BE2C (cell line): ENCODE measurements around the gene ZFP62.
A peak's percentile ranks its signal among the peaks of the same experiment; 100 is the strongest.

ENCODE experiments used
- DNase-seq: peaks from one replicate; pipeline ENCODE4 v3.0.0-alpha.2; 2020
- H3K27me3 ChIP-seq: fragments of 250-450 bp; sonication (Bioruptor Pico); 2 replicates; pipeline ENCODE4 v1.5.1; 2020; ENCODE audit warnings: mild to moderate bottlenecking
- H3K36me3 ChIP-seq: fragments of 250-450 bp; sonication (Bioruptor Pico); 2 replicates; pipeline ENCODE4 v1.5.1; 2020; ENCODE audit warnings: mild to moderate bottlenecking
- H3K4me1 ChIP-seq: fragments of 250-450 bp; sonication (Bioruptor Pico); 2 replicates; pipeline ENCODE4 v1.5.1; 2020
- H3K4me3 ChIP-seq: 2 replicates; pipeline ENCODE4 v1.5.1; 2011; ENCODE audit warnings: low read depth, low read length
- H3K9me3 ChIP-seq: fragments of 250-450 bp; sonication (Bioruptor Pico); 2 replicates; pipeline ENCODE4 v1.5.1; 2020
- CTCF ChIP-seq: IDR thresholded peaks from 2 replicates; pipeline ENCODE4 v1.5.1; 2012; ENCODE audit warnings: mild to moderate bottlenecking, low read depth, low read length

ZFP62 gene

GRCh38 chr5:180816608-180817534 is 44.2 kb downstream of the ZFP62 start:
- H3K4me3 ChIP-seq, result no peak overlapping the region
- no peaks in the 10 kb centered on the region for H3K36me3 ChIP-seq
- no peaks in the 10 kb centered on the region for H3K27me3 ChIP-seq
- no peak for DNase-seq
- H3K4me1 ChIP-seq, result no peaks in the 10 kb centered on the region
- TF ChIP-seq CTCF, result no peak
- no peaks in the 10 kb centered on the region for H3K9me3 ChIP-seq

- Histone ChIP-seq H3K27me3 (no peaks in the 10 kb centered on the region), H3K36me3 (no peaks in the 10 kb centered on the region), H3K9me3 (no peaks in the 10 kb centered on the region), H3K4me1 (no peaks in the 10 kb centered on the region), H3K4me3 (no peak overlapping the region)
- DNase-seq, result no peak
- no peak for TF ChIP-seq CTCF
Measured at GRCh38 chr5:180815293-180815917, 45.7 kb downstream of the ZFP62 start.

- peak; percentile 23 for TF ChIP-seq CTCF
- no peak for DNase-seq
- Histone ChIP-seq H3K36me3 (no peaks in the 10 kb centered on the region), H3K27me3 (no peaks in the 10 kb centered on the region), H3K9me3 (no peaks in the 10 kb centered on the region), H3K4me3 (no peak overlapping the region), H3K4me1 (no peaks in the 10 kb centered on the region)
Measured at GRCh38 chr5:180813420-180813819, 47.7 kb downstream of the ZFP62 start.

- no peaks in the 10 kb centered on the region for H3K27me3 ChIP-seq
- no peak for DNase-seq
- H3K9me3 ChIP-seq, result no peaks in the 10 kb centered on the region
- no peaks in the 10 kb centered on the region for H3K36me3 ChIP-seq
- peak overlapping the region; percentile 77 for H3K4me3 ChIP-seq
- peaks cover 8% of the 10 kb centered on the region; the same call in 1 of the 2 replicates for H3K4me1 ChIP-seq
- no peak for TF ChIP-seq CTCF
Measured at GRCh38 chr5:180811623-180812124, 49.4 kb downstream of the ZFP62 start.

- no peaks in the 10 kb centered on the region for H3K36me3 ChIP-seq
- H3K4me3 ChIP-seq, result peak overlapping the region; percentile 77
- H3K4me1 ChIP-seq, result peaks cover 9% of the 10 kb centered on the region; the same call in 1 of the 2 replicates
- H3K27me3 ChIP-seq, result no peaks in the 10 kb centered on the region
- no peaks in the 10 kb centered on the region for H3K9me3 ChIP-seq
- no peak for DNase-seq
- no peak for TF ChIP-seq CTCF
Measured at GRCh38 chr5:180810959-180811622, 50.0 kb downstream of the ZFP62 start.
